ENCODE results near the gene POF1B. TPM values are rescaled to one million over a fixed set of nuclear protein-coding genes. Genes with fewer than 3 reads are reported as not detected.

Gene POF1B, protein sequence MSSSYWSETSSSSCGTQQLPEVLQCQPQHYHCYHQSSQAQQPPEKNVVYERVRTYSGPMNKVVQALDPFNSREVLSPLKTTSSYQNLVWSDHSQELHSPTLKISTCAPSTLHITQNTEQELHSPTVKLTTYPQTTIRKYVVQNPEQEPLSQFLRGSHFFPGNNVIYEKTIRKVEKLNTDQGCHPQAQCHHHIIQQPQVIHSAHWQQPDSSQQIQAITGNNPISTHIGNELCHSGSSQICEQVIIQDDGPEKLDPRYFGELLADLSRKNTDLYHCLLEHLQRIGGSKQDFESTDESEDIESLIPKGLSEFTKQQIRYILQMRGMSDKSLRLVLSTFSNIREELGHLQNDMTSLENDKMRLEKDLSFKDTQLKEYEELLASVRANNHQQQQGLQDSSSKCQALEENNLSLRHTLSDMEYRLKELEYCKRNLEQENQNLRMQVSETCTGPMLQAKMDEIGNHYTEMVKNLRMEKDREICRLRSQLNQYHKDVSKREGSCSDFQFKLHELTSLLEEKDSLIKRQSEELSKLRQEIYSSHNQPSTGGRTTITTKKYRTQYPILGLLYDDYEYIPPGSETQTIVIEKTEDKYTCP
- 11.7 and 15.6 TPM in 2 replicates for polyA plus RNA-seq (2011; rRNA removed)
- polyA plus RNA-seq (2012; cell fraction: cytosol; rRNA removed): 1.2 TPM in 2 replicates
- polyA plus RNA-seq (2012; cell fraction: nucleus; rRNA removed): 0.60 and 0.80 TPM in 2 replicates
- polyA plus RNA-seq (2017; fragmentation: RNase III; extraction: RNeasy Plus Mini Kit Qiagen cat#74134 plus additional on column Dnase treatment): 3.5 to 3.8 TPM (median 3.8 TPM) in 3 replicates
- 9.3 and 10.5 TPM in 2 replicates for polyA minus RNA-seq (2011; rRNA and poly(A)+ RNA removed)

DNA sequence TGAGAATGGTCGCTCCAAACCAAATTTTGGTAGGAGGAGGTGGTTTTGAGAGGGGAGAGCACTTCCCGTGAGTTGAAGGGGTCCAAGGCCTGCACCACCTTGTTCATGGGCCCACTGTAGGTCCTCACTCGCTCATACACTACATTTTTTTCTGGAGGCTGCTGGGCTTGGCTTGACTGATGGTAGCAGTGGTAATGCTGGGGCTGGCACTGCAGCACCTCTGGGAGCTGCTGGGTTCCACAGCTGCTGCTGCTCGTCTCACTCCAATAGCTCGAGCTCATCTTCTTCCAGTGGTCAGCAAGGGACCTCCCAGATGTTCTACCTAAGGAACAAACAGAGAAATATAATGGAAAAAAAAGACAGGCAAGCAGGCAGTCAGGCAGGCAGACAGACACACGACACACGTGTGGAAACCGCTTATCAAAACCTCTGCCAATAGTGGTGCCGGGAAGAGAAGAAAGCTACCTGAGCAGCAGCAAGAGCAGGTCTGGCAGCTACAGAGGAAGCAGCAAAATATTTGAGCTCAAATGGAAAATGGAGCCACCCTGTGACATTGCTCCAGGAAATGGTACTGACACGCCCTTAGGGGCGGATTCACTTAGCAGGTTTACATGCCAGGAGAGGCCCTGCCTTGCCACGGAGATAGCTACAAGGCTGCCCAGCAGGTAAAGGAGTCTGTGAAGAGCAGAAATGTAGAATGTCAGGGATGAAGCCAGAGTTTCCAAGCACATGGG, at the start of gene POF1B:
POF1B (minus strand) TSS at position 492 of the 734 bp plus-strand sequence; CDS start at position 281, 211 bp downstream.
- peak; percentile 92 to 94 for ATAC-seq
- POLR2A ChIA-PET: no interaction called here

DNA sequence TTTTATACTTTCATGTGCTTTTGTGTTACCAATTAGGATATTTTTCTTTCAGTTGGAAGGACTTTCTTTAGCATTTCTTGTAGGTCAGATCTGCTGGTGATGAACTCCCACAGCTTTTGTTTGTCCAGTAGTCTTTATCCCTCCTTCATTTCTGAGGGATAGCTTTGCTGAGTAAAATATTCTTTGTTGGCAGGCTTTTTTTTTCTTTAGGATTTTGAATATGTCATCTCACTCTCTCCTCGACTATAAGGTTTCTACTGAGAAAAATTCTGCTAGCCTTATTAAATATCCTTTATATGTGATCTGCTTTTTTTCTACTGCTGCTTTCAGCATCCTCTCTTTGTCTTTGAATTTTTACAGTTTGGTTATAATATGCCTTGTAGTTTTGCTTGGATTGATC, 49.6 kb upstream of the POF1B start:
- Histone ChIP-seq H3K4me2 (no peak overlapping the region), H3K27ac (no peak overlapping the region), H3K4me3 (no peak overlapping the region), H3K4me1 (no peaks in the 10 kb centered on the region), H3K9me3 (no peaks in the 10 kb centered on the region)
- 0% methylated on average over 1 of the region's 1 CpG for WGBS (ENCODE audit: missing lambda C conversion rate)
- no peak for DNase-seq (ENCODE audit: low read depth in 1 of 2, low spot score in 1 of 2)
- TF ChIP-seq MAFK (IDR thresholded peaks at IDR 0.05; ENCODE audit: partially characterized antibody) (no peak), EHF (CRISPR knock-in tag; IDR thresholded peaks at IDR 0.05) (no peak), RAD21 (conservative IDR thresholded peaks at IDR 0.05 in 1 of 2, IDR thresholded peaks at IDR 0.05 in 1 of 2) (no peak), NR3C1 (IDR thresholded peaks at IDR 0.05) (no peak), HOXB13 (CRISPR knock-in tag; IDR thresholded peaks at IDR 0.05; ENCODE audit: low read depth) (no peak), HMGXB4 (CRISPR knock-in tag; IDR thresholded peaks at IDR 0.05; ENCODE audit: borderline replicate concordance) (no peak), TFCP2L1 (CRISPR knock-in tag; IDR thresholded peaks at IDR 0.05) (no peak)
- ATAC-seq: no peak
- CTCF ChIA-PET: no interaction called here
- no peak for FAIRE-seq
- POLR2A ChIA-PET: no interaction called here

More for the DNA sequence above, at the start of gene POF1B:
- FAIRE-seq (peak; percentile 28), DNase-seq (ENCODE audit: low read depth in 1 of 2, low spot score in 1 of 2) (peak; percentile 10 to 59)
- TF ChIP-seq, protein P1, sequence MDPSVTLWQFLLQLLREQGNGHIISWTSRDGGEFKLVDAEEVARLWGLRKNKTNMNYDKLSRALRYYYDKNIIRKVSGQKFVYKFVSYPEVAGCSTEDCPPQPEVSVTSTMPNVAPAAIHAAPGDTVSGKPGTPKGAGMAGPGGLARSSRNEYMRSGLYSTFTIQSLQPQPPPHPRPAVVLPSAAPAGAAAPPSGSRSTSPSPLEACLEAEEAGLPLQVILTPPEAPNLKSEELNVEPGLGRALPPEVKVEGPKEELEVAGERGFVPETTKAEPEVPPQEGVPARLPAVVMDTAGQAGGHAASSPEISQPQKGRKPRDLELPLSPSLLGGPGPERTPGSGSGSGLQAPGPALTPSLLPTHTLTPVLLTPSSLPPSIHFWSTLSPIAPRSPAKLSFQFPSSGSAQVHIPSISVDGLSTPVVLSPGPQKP (IDR thresholded peaks at IDR 0.05; ENCODE audit: low read depth, low read length): no peak
- TF ChIP-seq POLR2A (IDR thresholded peaks at IDR 0.05; ENCODE audit: low read length) (peak; percentile 27; the same call in 1 of the 2 replicates), HEYL (CRISPR knock-in tag; IDR thresholded peaks at IDR 0.05) (no peak), RCOR1 (IDR thresholded peaks at IDR 0.05; ENCODE audit: low read depth, low read length) (no peak), GATA3 (IDR thresholded peaks at IDR 0.05; ENCODE audit: borderline replicate concordance) (no peak), TFCP2L1 (CRISPR knock-in tag; IDR thresholded peaks at IDR 0.05) (no peak)
- H3K4me2 ChIP-seq: peak within 1 kb of the TSS; percentile 97
- H3K4me1 ChIP-seq: peaks cover 21% of the 10 kb centered on the region; the same call in 2 of the 3 replicates
- WGBS (ENCODE audit: missing lambda C conversion rate): 3% methylated on average over 12 of the region's 12 CpGs
- peak within 1 kb of the TSS; percentile 54 for H3K4me3 ChIP-seq
- CTCF ChIA-PET: interaction anchor here (1.2 kb wide), 1 partner anchor 12 kb away, joined by 3 read pairs; no protein-coding TSS in a partner anchor
- H3K9me3 ChIP-seq: no peaks in the 10 kb centered on the region
- H3K27ac ChIP-seq: peak within 1 kb of the TSS; percentile 73 to 81

- Histone ChIP-seq H3K4me2 (no peak overlapping the region), H3K27ac (no peak overlapping the region), H3K9me3 (no peaks in the 10 kb centered on the region), H3K4me3 (no peak overlapping the region), H3K4me1 (no peaks in the 10 kb centered on the region)
- DNase-seq (ENCODE audit: low read depth in 1 of 2, low spot score in 1 of 2) (no peak), FAIRE-seq (no peak), ATAC-seq (no peak)
- CTCF ChIA-PET: no interaction called here
- POLR2A ChIA-PET: no interaction called here
- TF ChIP-seq CBX2 (IDR thresholded peaks at IDR 0.05; ENCODE audit: borderline replicate concordance, low read depth) (no peak), RFX5 (IDR thresholded peaks at IDR 0.05) (no peak), POLR2AphosphoS2 (conservative IDR thresholded peaks at IDR 0.05; ENCODE audit: low read length) (no peak), TFCP2L1 (CRISPR knock-in tag; IDR thresholded peaks at IDR 0.05) (no peak), EP300 (IDR thresholded peaks at IDR 0.05) (no peak), RARB (CRISPR knock-in tag; IDR thresholded peaks at IDR 0.05) (no peak), FOSB (CRISPR knock-in tag; IDR thresholded peaks at IDR 0.05) (no peak), CHD4 (IDR thresholded peaks at IDR 0.05; ENCODE audit: borderline replicate concordance) (no peak), MAFK (IDR thresholded peaks at IDR 0.05; ENCODE audit: partially characterized antibody) (no peak), CBX8 (IDR thresholded peaks at IDR 0.05) (no peak), CHD2 (IDR thresholded peaks at IDR 0.05; ENCODE audit: low read length, partially characterized antibody) (no peak), HOXB5 (CRISPR knock-in tag; IDR thresholded peaks at IDR 0.05) (no peak), FOSL2 (IDR thresholded peaks at IDR 0.05) (no peak), FOSL2 (CRISPR knock-in tag; IDR thresholded peaks at IDR 0.05) (no peak), RNF2 (IDR thresholded peaks at IDR 0.05; ENCODE audit: borderline replicate concordance, low read depth) (no peak), FOXS1 (CRISPR knock-in tag; IDR thresholded peaks at IDR 0.05) (no peak), MAZ (IDR thresholded peaks at IDR 0.05; ENCODE audit: borderline replicate concordance, low read depth, low read length) (no peak)
- TF ChIP-seq, protein P2, sequence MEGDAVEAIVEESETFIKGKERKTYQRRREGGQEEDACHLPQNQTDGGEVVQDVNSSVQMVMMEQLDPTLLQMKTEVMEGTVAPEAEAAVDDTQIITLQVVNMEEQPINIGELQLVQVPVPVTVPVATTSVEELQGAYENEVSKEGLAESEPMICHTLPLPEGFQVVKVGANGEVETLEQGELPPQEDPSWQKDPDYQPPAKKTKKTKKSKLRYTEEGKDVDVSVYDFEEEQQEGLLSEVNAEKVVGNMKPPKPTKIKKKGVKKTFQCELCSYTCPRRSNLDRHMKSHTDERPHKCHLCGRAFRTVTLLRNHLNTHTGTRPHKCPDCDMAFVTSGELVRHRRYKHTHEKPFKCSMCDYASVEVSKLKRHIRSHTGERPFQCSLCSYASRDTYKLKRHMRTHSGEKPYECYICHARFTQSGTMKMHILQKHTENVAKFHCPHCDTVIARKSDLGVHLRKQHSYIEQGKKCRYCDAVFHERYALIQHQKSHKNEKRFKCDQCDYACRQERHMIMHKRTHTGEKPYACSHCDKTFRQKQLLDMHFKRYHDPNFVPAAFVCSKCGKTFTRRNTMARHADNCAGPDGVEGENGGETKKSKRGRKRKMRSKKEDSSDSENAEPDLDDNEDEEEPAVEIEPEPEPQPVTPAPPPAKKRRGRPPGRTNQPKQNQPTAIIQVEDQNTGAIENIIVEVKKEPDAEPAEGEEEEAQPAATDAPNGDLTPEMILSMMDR (IDR thresholded peaks at IDR 0.05): no peak
Observed at GRCh38 chrX:85419293-85419692, 39.8 kb upstream of the POF1B start.
